ENCODE data around the gene MROH2B.

DNA sequence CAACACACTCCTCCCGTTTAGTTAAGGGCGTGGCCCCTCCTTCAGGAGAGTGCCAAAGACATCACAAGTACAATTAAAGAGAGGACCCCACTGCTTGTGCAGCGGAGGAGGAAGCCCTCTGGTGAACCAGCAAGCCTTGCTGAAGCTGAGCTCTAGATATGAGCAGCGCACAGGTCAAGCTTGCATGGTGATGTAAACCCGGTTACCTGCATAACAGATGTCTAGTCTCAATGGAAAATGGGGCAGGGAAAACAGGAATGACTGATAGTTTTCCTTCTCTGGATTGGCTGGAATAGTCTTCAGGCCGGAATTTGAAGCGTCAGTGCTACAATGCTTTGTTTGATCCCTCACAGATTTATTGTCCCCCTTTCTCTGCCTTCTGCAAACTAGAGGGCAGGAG lies 66.2 kb downstream of the MROH2B start:
- TF ChIP-seq POLR2A (IDR thresholded peaks at IDR 0.05): no peak
- TF ChIP-seq, protein P1, sequence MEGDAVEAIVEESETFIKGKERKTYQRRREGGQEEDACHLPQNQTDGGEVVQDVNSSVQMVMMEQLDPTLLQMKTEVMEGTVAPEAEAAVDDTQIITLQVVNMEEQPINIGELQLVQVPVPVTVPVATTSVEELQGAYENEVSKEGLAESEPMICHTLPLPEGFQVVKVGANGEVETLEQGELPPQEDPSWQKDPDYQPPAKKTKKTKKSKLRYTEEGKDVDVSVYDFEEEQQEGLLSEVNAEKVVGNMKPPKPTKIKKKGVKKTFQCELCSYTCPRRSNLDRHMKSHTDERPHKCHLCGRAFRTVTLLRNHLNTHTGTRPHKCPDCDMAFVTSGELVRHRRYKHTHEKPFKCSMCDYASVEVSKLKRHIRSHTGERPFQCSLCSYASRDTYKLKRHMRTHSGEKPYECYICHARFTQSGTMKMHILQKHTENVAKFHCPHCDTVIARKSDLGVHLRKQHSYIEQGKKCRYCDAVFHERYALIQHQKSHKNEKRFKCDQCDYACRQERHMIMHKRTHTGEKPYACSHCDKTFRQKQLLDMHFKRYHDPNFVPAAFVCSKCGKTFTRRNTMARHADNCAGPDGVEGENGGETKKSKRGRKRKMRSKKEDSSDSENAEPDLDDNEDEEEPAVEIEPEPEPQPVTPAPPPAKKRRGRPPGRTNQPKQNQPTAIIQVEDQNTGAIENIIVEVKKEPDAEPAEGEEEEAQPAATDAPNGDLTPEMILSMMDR (IDR thresholded peaks at IDR 0.05): no peak
- TF ChIP-seq POLR2AphosphoS5 (IDR thresholded peaks at IDR 0.05): no peak

Data from upper lobe of left lung (tissue), 4 donors.